GM12875 (cell line): Measurements from ENCODE around the gene TIGD6.

Source experiments
- H3K4me3 ChIP-seq: one replicate; pipeline ENCODE4 v1.5.1; 2011; ENCODE audit warnings: low read depth, low read length, control low read depth
- CTCF ChIP-seq: IDR thresholded peaks from 2 replicates; pipeline ENCODE4 v1.5.1; 2011; ENCODE audit warnings: low read depth, mild to moderate bottlenecking, control low read depth, inconsistent platforms, low read length, moderate library complexity, borderline replicate concordance; ENCODE audit not compliant: insufficient read depth

Gene TIGD6

DNA sequence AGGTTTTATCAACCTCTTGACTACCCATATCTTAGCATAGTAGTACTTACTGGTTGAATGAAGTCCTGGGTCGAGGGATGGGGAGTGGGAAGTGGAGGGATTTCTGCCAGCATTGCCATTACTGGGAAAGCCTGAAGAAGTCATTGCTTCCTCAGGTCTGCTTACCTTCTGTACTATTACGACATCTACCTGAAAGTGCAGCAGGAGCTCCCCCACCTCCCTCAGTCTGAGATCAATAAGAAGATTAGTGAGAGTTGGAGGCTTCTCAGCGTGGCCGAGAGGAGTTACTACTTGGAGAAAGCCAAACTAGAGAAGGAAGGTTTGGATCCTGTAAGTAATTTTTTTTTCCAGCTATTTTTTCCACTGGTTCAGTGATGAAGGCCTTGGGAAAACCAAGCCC, 5.9 kb upstream of the TIGD6 start:
- TF ChIP-seq CTCF = no peak
- no peak overlapping the region for H3K4me3 ChIP-seq

GRCh38 chr5:150001660-150002486, 1.4 kb upstream of the TIGD6 start:
- H3K4me3 ChIP-seq = peak overlapping the region; percentile 98
- TF ChIP-seq CTCF = peak; percentile 69

DNA sequence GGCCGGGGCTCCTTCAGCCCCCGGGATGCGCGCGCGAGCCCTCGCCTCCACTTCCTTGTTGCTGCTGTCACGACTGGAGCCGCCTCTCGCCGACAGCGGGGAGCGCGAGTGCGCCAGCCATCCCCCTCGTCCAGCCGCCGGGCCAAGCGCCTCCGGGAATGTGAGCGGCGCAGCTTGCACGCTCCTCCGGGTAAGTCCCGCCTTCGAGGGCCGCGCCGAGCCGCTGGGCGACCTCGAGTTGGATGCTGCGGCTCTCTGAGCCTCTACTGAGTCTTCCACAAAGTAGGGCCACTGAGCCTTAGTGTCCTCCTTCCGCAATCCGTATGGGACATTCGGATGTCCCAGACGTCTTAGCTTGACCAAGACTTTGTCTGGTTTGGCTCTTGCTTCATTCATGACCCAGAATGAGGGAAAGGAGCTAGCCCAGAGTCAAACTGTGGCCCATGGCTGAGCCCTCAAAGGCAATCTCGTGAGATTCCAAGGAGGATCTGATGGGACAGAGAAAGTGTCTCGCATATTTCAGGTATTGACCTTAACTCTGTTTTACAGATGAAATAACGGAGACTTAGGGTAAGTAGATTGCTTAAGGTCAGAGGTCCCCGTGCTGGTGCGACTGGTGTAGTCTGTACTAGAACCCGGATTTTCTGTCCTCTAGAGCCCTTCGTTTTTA, 671 bp upstream of the TIGD6 start:
- H3K4me3 ChIP-seq = peak overlapping the region; percentile 98
- no peak for TF ChIP-seq CTCF

- no peak for TF ChIP-seq CTCF
- H3K4me3 ChIP-seq = peak overlapping the region; percentile 98
Observed at GRCh38 chr5:149999866-150000255, 593 bp downstream of the TIGD6 start.

GRCh38 chr5:149999359-149999758, 1.1 kb downstream of the TIGD6 start:
- H3K4me3 ChIP-seq = peak overlapping the region; percentile 98
- TF ChIP-seq CTCF = no peak

- TF ChIP-seq CTCF = no peak
- H3K4me3 ChIP-seq = no peak overlapping the region
Observed at GRCh38 chr5:149998281-149998680, 2.2 kb downstream of the TIGD6 start.

GRCh38 chr5:149996205-149996890, 4.1 kb downstream of the TIGD6 start:
- no peak overlapping the region for H3K4me3 ChIP-seq
- TF ChIP-seq CTCF = no peak
